ENCODE measurements around the gene RSPH1.
A peak's percentile ranks its signal among the peaks of the same experiment; 100 is the strongest.

Gene RSPH1

GRCh38 chr21:42461881-42462877, 33.8 kb downstream of the RSPH1 start:
- no peak for DNase-seq

GRCh38 chr21:42461185-42461520, 34.9 kb downstream of the RSPH1 start:
- DNase-seq, result no peak

GRCh38 chr21:42460391-42461184, 35.4 kb downstream of the RSPH1 start:
- no peak for DNase-seq

GRCh38 chr21:42459546-42460215, 36.3 kb downstream of the RSPH1 start:
- no peak for DNase-seq

GRCh38 chr21:42459082-42459460, 37.0 kb downstream of the RSPH1 start:
- DNase-seq, result no peak

GRCh38 chr21:42456457-42456856, 39.6 kb downstream of the RSPH1 start:
- peak; percentile 34 to 43 for DNase-seq

GRCh38 chr21:42455754-42456440, 40.1 kb downstream of the RSPH1 start:
- DNase-seq, result no peak

GRCh38 chr21:42455196-42455595, 40.8 kb downstream of the RSPH1 start:
- no peak for DNase-seq

- no peak for DNase-seq
These were observed 41.2 kb downstream of the RSPH1 start for GRCh38 chr21:42454786-42455185.

- no peak for DNase-seq
These were observed 41.9 kb downstream of the RSPH1 start for GRCh38 chr21:42453986-42454570.

- no peak for DNase-seq
These were observed 42.6 kb downstream of the RSPH1 start for GRCh38 chr21:42453224-42453985.

GRCh38 chr21:42452401-42453223, 43.4 kb downstream of the RSPH1 start:
- DNase-seq, result no peak

GRCh38 chr21:42451941-42452340, 44.1 kb downstream of the RSPH1 start:
- DNase-seq, result no peak

- no peak for DNase-seq
These were observed 47.3 kb downstream of the RSPH1 start for GRCh38 chr21:42448686-42449085.

GRCh38 chr21:42447732-42448131, 48.3 kb downstream of the RSPH1 start:
- DNase-seq, result no peak

GRCh38 chr21:42447182-42447581, 48.8 kb downstream of the RSPH1 start:
- no peak for DNase-seq

GRCh38 chr21:42446531-42446930, 49.5 kb downstream of the RSPH1 start:
- no peak for DNase-seq

GRCh38 chr21:42445311-42445710, 50.7 kb downstream of the RSPH1 start:
- DNase-seq, result no peak

GRCh38 chr21:42444745-42445059, 51.3 kb downstream of the RSPH1 start:
- DNase-seq, result no peak

- DNase-seq, result no peak
These were observed 51.9 kb downstream of the RSPH1 start for GRCh38 chr21:42443876-42444744.

Data from activated CD4-positive, alpha-beta T cell treated with anti-CD3 and anti-CD28 coated beads, Interleukin-2, amount 50 U/mL, for 4 hours (primary cell).